ENCODE measurements around the gene VN1R5. TPM values are rescaled to one million over a fixed set of nuclear protein-coding genes. Genes with fewer than 3 reads are reported as not detected.
"Not testable (repeated sequence)": the region's sequence is repeated elsewhere in the genome, so short reads cannot be mapped to it uniquely, and the experiment has no call there.

VN1R5 gene
- not detected for total RNA-seq
- polyA plus RNA-seq (2013, experiment 1 of 2), result not detected
- polyA plus RNA-seq (2013, experiment 2 of 2), result not detected
- long read RNA-seq, experiment 1, result 0 reads
- long read RNA-seq, experiment 2, result 0 reads
- long read RNA-seq, experiment 3, result 0 reads
- long read RNA-seq, experiment 4, result 0 reads

- WGBS, 2 experiments (ENCODE audit: insufficient coverage in 1 of 2, insufficient read length in 1 of 2), result 97% methylated on average over 1 of the region's 1 CpG; no CpG with 5 or more reads in 1 of the 2 experiments
- H3K36me3 Mint-ChIP-seq (ENCODE audit: low read depth); H3K4me3 Mint-ChIP-seq; H3K4me3 ChIP-seq (ENCODE audit: low read length); H3K36me3 ChIP-seq (ENCODE audit: control insufficient read depth, insufficient read depth, low read length); H3K27ac ChIP-seq (ENCODE audit: low read depth, low read length); H3K9ac ChIP-seq (ENCODE audit: extremely low read depth, low read length, poor library complexity, severe bottlenecking); H3K27me3 ChIP-seq (ENCODE audit: control insufficient read depth, insufficient read depth, low read length, poor library complexity, severe bottlenecking); H3K4me1 ChIP-seq (ENCODE audit: control insufficient read depth, insufficient read depth, low read length); H3K4me1 Mint-ChIP-seq; H3K27me3 Mint-ChIP-seq (ENCODE audit: insufficient read depth); H3K9me3 Mint-ChIP-seq; DNase-seq; H3K9me3 ChIP-seq (ENCODE audit: control insufficient read depth, low read length); H3K27ac Mint-ChIP-seq: not testable (repeated sequence)
These were observed at the start of gene VN1R5 for GRCh38 chr1:247255772-247256171. Gene VN1R5 (plus strand): TSS chr1:247256072.

GRCh38 chr1:247209396-247209795, 46.5 kb upstream of the VN1R5 start:
- H3K27ac Mint-ChIP-seq, result peak overlapping the region; percentile 84
- H3K4me3 ChIP-seq (ENCODE audit: low read length), result peak overlapping the region; percentile 97
- peak overlapping the region; percentile 85 for H3K4me3 Mint-ChIP-seq

GRCh38 chr1:247210062-247210375, 45.9 kb upstream of the VN1R5 start:
- H3K36me3 Mint-ChIP-seq (ENCODE audit: low read depth), result peaks cover 16% of the 10 kb centered on the region
- Histone ChIP-seq H3K4me1 (ENCODE audit: control insufficient read depth, insufficient read depth, low read length) (peaks cover 4% of the 10 kb centered on the region), H3K9ac (ENCODE audit: extremely low read depth, low read length, poor library complexity, severe bottlenecking) (peak overlapping the region; percentile 71), H3K4me3 (ENCODE audit: low read length) (peak overlapping the region; percentile 97), H3K36me3 (ENCODE audit: control insufficient read depth, insufficient read depth, low read length) (peaks cover 4% of the 10 kb centered on the region), H3K9me3 (ENCODE audit: control insufficient read depth, low read length) (no peaks in the 10 kb centered on the region), H3K27me3 (ENCODE audit: control insufficient read depth, insufficient read depth, low read length, poor library complexity, severe bottlenecking) (no peaks in the 10 kb centered on the region), H3K27ac (ENCODE audit: low read depth, low read length) (peak overlapping the region; percentile 76)
- TF ChIP-seq CTCF (conservative IDR thresholded peaks at IDR 0.05), result no peak
- no peak for DNase-seq
- no peaks in the 10 kb centered on the region for H3K9me3 Mint-ChIP-seq
- WGBS, 2 experiments (ENCODE audit: insufficient coverage in 1 of 2, insufficient read length in 1 of 2), result 16 to 17% methylated on average over 1 to 5 of the region's 5 CpGs
- peak overlapping the region; percentile 85 for H3K4me3 Mint-ChIP-seq
- H3K27me3 Mint-ChIP-seq (ENCODE audit: insufficient read depth), result peaks cover 2% of the 10 kb centered on the region
- H3K27ac Mint-ChIP-seq, result peak overlapping the region; percentile 84
- H3K4me1 Mint-ChIP-seq, result peaks cover 20% of the 10 kb centered on the region

More at GRCh38 chr1:247209396-247209795, 46.5 kb upstream of the VN1R5 start:
- Mint-ChIP-seq H3K36me3 (ENCODE audit: low read depth) (peaks cover 16% of the 10 kb centered on the region), H3K27me3 (ENCODE audit: insufficient read depth) (peaks cover 2% of the 10 kb centered on the region), H3K4me1 (peaks cover 21% of the 10 kb centered on the region), H3K9me3 (no peaks in the 10 kb centered on the region)
- no peak for TF ChIP-seq CTCF (conservative IDR thresholded peaks at IDR 0.05)
- peak overlapping the region; percentile 71 for H3K9ac ChIP-seq (ENCODE audit: extremely low read depth, low read length, poor library complexity, severe bottlenecking)
- H3K36me3 ChIP-seq (ENCODE audit: control insufficient read depth, insufficient read depth, low read length), result peaks cover 4% of the 10 kb centered on the region
- H3K4me1 ChIP-seq (ENCODE audit: control insufficient read depth, insufficient read depth, low read length), result peaks cover 4% of the 10 kb centered on the region
- no peaks in the 10 kb centered on the region for H3K27me3 ChIP-seq (ENCODE audit: control insufficient read depth, insufficient read depth, low read length, poor library complexity, severe bottlenecking)
- DNase-seq, result no peak
- WGBS, 2 experiments (ENCODE audit: insufficient coverage in 1 of 2, insufficient read length in 1 of 2), result 59 to 100% methylated on average over 1 to 2 of the region's 2 CpGs
- no peak overlapping the region for H3K27ac ChIP-seq (ENCODE audit: low read depth, low read length)
- H3K9me3 ChIP-seq (ENCODE audit: control insufficient read depth, low read length), result no peaks in the 10 kb centered on the region

Measured in endodermal cell (in vitro differentiated cells).